NB4 (cell line): ENCODE data around the gene CAVIN1.
"Not testable (repeated sequence)": the region's sequence is repeated elsewhere in the genome, so short reads cannot be mapped to it uniquely, and the experiment has no call there.

Source experiments
- DNase-seq: peaks from one replicate; pipeline ENCODE4 v3.0.0; 2010; ENCODE audit warnings: low read depth
- H3K4me3 ChIP-seq: one replicate; pipeline ENCODE4 v1.5.1; 2011; ENCODE audit warnings: mild to moderate bottlenecking, low read depth, low read length, moderate library complexity
- CTCF ChIP-seq: IDR thresholded peaks from one replicate; pipeline ENCODE4 v1.5.1; 2012; ENCODE audit warnings: low read depth, low read length
- MAX ChIP-seq: IDR thresholded peaks from 2 replicates; pipeline ENCODE4 v1.6.1; 2011; ENCODE audit warnings: low read depth, low read length
- MYC ChIP-seq: IDR thresholded peaks from 2 replicates; pipeline ENCODE4 v1.6.1; 2011; ENCODE audit warnings: low read depth, low read length
- POLR2A ChIP-seq: IDR thresholded peaks from 2 replicates; pipeline ENCODE4 v1.6.1; 2011; ENCODE audit warnings: mild to moderate bottlenecking; ENCODE audit not compliant: insufficient read length; ENCODE audit errors: extremely low read depth

CAVIN1 gene

GRCh38 chr17:42392692-42393415 is 30.2 kb downstream of the CAVIN1 start:
- TF ChIP-seq CTCF (no peak), MAX (no peak)
- no peak overlapping the region for H3K4me3 ChIP-seq
- no peak for DNase-seq

GRCh38 chr17:42391439-42391838 is 31.6 kb downstream of the CAVIN1 start:
- H3K4me3 ChIP-seq, DNase-seq: not testable (repeated sequence)

- no peak overlapping the region for H3K4me3 ChIP-seq
- no peak for DNase-seq
- no peak for TF ChIP-seq MAX
- no peak for TF ChIP-seq MYC
- no peak for TF ChIP-seq POLR2A
- no peak for TF ChIP-seq CTCF
Observed at GRCh38 chr17:42389899-42390298, 33.2 kb downstream of the CAVIN1 start.

- TF ChIP-seq CTCF (no peak), MYC (no peak), MAX (no peak), POLR2A (no peak)
- no peak for DNase-seq
- peak overlapping the region; percentile 46 for H3K4me3 ChIP-seq
Observed at GRCh38 chr17:42389135-42389417, 34.0 kb downstream of the CAVIN1 start.

GRCh38 chr17:42388381-42389134 is 34.5 kb downstream of the CAVIN1 start, which contains the start of gene STAT3:
STAT3 (minus strand) TSS chr17:42388442; CDS start chr17:42348516, 39,926 bp downstream.
- TF ChIP-seq POLR2A, result peak; percentile 31
- no peak for TF ChIP-seq CTCF
- peak; percentile 91 for TF ChIP-seq MAX
- TF ChIP-seq MYC, result peak; percentile 77
- peak; percentile 99 for DNase-seq

GRCh38 chr17:42387661-42388380 is 35.2 kb downstream of the CAVIN1 start:
- TF ChIP-seq MAX (peak; percentile 34; the same call in 1 of the 2 replicates), POLR2A (no peak), MYC (0 out of 2 replicates have a peak, but pooled peaks have one; percentile 50)
- H3K4me3 ChIP-seq, result peak overlapping the region; percentile 88
- DNase-seq, result peak; percentile 77

More at GRCh38 chr17:42388381-42389134, 34.5 kb downstream of the CAVIN1 start, which contains the start of gene STAT3:
- H3K4me3 ChIP-seq, result peak within 1 kb of the TSS; percentile 88
